H1 (cell line): ENCODE results near the gene PKD1L1. TPM values are rescaled to one million over a fixed set of nuclear protein-coding genes. Genes with fewer than 3 reads are reported as not detected.

ENCODE experiments used
- CTCF ChIA-PET: fragments of 300-600 bp; sonication (Branson Sonifier 250); formaldehyde crosslinking; loops from one replicate; lab custom pipeline; 2021; ENCODE audit not compliant: partially characterized antibody; lab: Charles Lee
- POLR2A ChIA-PET: fragments of 300-600 bp; sonication (Branson Sonifier 250); formaldehyde crosslinking; loops from one replicate; lab custom pipeline; 2021; ENCODE audit warnings: inconsistent platforms; ENCODE audit not compliant: partially characterized antibody; lab: Charles Lee
- DNase-seq, 2 experiments: peaks; one replicate each; pipeline versions ENCODE4 v3.0.0 to v3.0.0-alpha.2; 2010 to 2022; ENCODE audit warnings: low spot score in 2 of 2, low read depth in 1 of 2, mixed read lengths in 1 of 2
- FAIRE-seq: peaks from 2 replicates; lab custom pipeline; 2011; peaks lifted over from hg19 to GRCh38; lab: Jason Lieb, UNC
- H2AFZ ChIP-seq: 2 replicates; pipeline ENCODE4 v1.8.1; 2012; ENCODE audit warnings: low read length, inconsistent platforms
- H2AK5ac ChIP-seq: 2 replicates; pipeline ENCODE4 v1.6.1; 2013; ENCODE audit warnings: low read depth, low read length
- H2BK120ac ChIP-seq: replicated peaks from 2 replicates; pipeline ENCODE3; 2013; ENCODE audit warnings: low read depth, low read length, inconsistent platforms
- H2BK12ac ChIP-seq: 2 replicates; pipeline ENCODE4 v1.6.1; 2013; ENCODE audit warnings: low read depth, low read length
- H2BK15ac ChIP-seq: 2 replicates; pipeline ENCODE4 v1.6.1; 2013; ENCODE audit warnings: low read length
- H2BK20ac ChIP-seq: 2 replicates; pipeline ENCODE4 v1.6.1; 2013; ENCODE audit warnings: low read length
- H2BK5ac ChIP-seq: 2 replicates; pipeline ENCODE4 v1.6.1; 2013; ENCODE audit warnings: low read depth, low read length
- H3K14ac ChIP-seq: 2 replicates; pipeline ENCODE4 v1.6.1; 2013; ENCODE audit warnings: inconsistent platforms; ENCODE audit not compliant: insufficient read length
- H3K18ac ChIP-seq: 2 replicates; pipeline ENCODE4 v1.6.1; 2013; ENCODE audit warnings: low read length; ENCODE audit errors: extremely low read depth
- H3K23ac ChIP-seq: 2 replicates; pipeline ENCODE4 v1.6.1; 2013; ENCODE audit warnings: inconsistent platforms; ENCODE audit not compliant: insufficient read length
- H3K23me2 ChIP-seq: 2 replicates; pipeline ENCODE4 v1.6.1; 2013; ENCODE audit warnings: low read depth, low read length
- H3K27ac ChIP-seq: 2 replicates; pipeline ENCODE4 v1.6.1; 2011; ENCODE audit warnings: low read depth, low read length, inconsistent platforms
- H3K27me3 ChIP-seq, 4 experiments: replicated peaks in 1 of 4; 1 replicate in 1 of 4; 2 replicates in 3 of 4; pipeline versions ENCODE4 v1.6.1 to v1.8.1; 2011 to 2013; ENCODE audit warnings: low read length in 3 of 4, mild to moderate bottlenecking in 3 of 4, inconsistent platforms in 2 of 4, mixed read lengths in 2 of 4, moderate library complexity in 1 of 4; ENCODE audit not compliant: control insufficient read depth in 3 of 4, insufficient read depth in 3 of 4; ENCODE audit errors: extremely low read depth in 1 of 4
- H3K36me3 ChIP-seq, 4 experiments: 2 replicates each; pipeline versions ENCODE4 v1.6.1 to v1.8.1; 2011 to 2013; ENCODE audit warnings: mild to moderate bottlenecking in 4 of 4, low read length in 3 of 4, moderate library complexity in 2 of 4, control low read depth in 1 of 4, inconsistent platforms in 1 of 4; ENCODE audit not compliant: insufficient read depth in 4 of 4, control insufficient read depth in 2 of 4
- H3K4ac ChIP-seq: replicated peaks from 2 replicates; pipeline ENCODE3; 2013; ENCODE audit warnings: low read length, low read depth, mixed read lengths, inconsistent platforms; ENCODE audit not compliant: insufficient read length
- H3K4me1 ChIP-seq, 4 experiments: replicated peaks in 1 of 4; 1 replicate in 1 of 4; 2 replicates in 3 of 4; pipeline versions ENCODE4 v1.6.1 to v1.8.1; 2011 to 2013; ENCODE audit warnings: low read length in 3 of 4, inconsistent platforms in 2 of 4, mixed read lengths in 1 of 4; ENCODE audit not compliant: insufficient read depth in 4 of 4, control insufficient read depth in 3 of 4
- H3K4me2 ChIP-seq, 2 experiments: 2 replicates each; pipeline versions ENCODE4 v1.6.1 to v1.8.1; 2011 to 2013; ENCODE audit warnings: low read depth in 2 of 2, low read length in 2 of 2, control low read depth in 1 of 2, inconsistent platforms in 1 of 2, mild to moderate bottlenecking in 1 of 2; ENCODE audit not compliant: insufficient read depth in 1 of 2
- H3K4me3 ChIP-seq, 4 experiments: fragments of 200-600, 300-600 bp in 1 of 4; sonication (generic), shearing (Covaris generic), sonication (Bioruptor Twin) in 1 of 4; 2 replicates each; pipeline versions ENCODE4 v1.5.1 to v1.8.1; 2011 to 2016; ENCODE audit warnings: low read length in 4 of 4, low read depth in 3 of 4, control low read depth in 2 of 4, inconsistent platforms in 2 of 4, mild to moderate bottlenecking in 2 of 4, mixed read lengths in 1 of 4, moderate library complexity in 1 of 4; ENCODE audit not compliant: insufficient read depth in 2 of 4; ENCODE audit errors: extremely low read depth in 1 of 4
- H3K56ac ChIP-seq: replicated peaks from 2 replicates; pipeline ENCODE3; 2013; ENCODE audit warnings: low read depth, mild to moderate bottlenecking, mixed read lengths, low read length, inconsistent platforms; ENCODE audit not compliant: insufficient read length
- H3K79me1 ChIP-seq: 2 replicates; pipeline ENCODE4 v1.6.1; 2013; ENCODE audit warnings: low read depth, low read length, control low read depth
- H3K79me2 ChIP-seq, 2 experiments: 2 replicates each; pipeline versions ENCODE4 v1.6.1 to v1.8.1; 2012 to 2013; ENCODE audit warnings: low read length in 2 of 2, mild to moderate bottlenecking in 2 of 2, inconsistent platforms in 1 of 2; ENCODE audit not compliant: insufficient read depth in 2 of 2, control insufficient read depth in 1 of 2
- H3K9ac ChIP-seq, 4 experiments: replicated peaks in 1 of 4; 1 replicate in 1 of 4; 2 replicates in 3 of 4; pipeline versions ENCODE4 v1.6.1 to v1.8.1; 2011 to 2013; ENCODE audit warnings: low read depth in 3 of 4, low read length in 3 of 4, control low read depth in 2 of 4, mild to moderate bottlenecking in 2 of 4, moderate library complexity in 2 of 4, inconsistent platforms in 1 of 4; ENCODE audit errors: extremely low read depth in 1 of 4
- H3K9me3 ChIP-seq, 2 experiments: 2 replicates each; pipeline versions ENCODE4 v1.6.1 to v1.8.1; 2012 to 2013; ENCODE audit warnings: mild to moderate bottlenecking in 2 of 2, moderate library complexity in 2 of 2, control low read depth in 1 of 2, inconsistent platforms in 1 of 2, low read depth in 1 of 2, low read length in 1 of 2, mixed read lengths in 1 of 2; ENCODE audit not compliant: insufficient read depth in 2 of 2
- H4K20me1 ChIP-seq, 2 experiments: replicated peaks in 1 of 2; 2 replicates each; pipeline versions ENCODE3 to v1.8.1; 2011 to 2013; ENCODE audit warnings: inconsistent platforms in 2 of 2, low read length in 2 of 2, mild to moderate bottlenecking in 1 of 2; ENCODE audit not compliant: insufficient read depth in 2 of 2, control insufficient read depth in 1 of 2
- H4K5ac ChIP-seq: 2 replicates; pipeline ENCODE4 v1.6.1; 2013; ENCODE audit warnings: low read length, low read depth, mixed read lengths, inconsistent platforms; ENCODE audit not compliant: insufficient read length
- H4K8ac ChIP-seq: 2 replicates; pipeline ENCODE4 v1.8.0; 2013; ENCODE audit warnings: mild to moderate bottlenecking, moderate library complexity, low read length, inconsistent platforms; ENCODE audit not compliant: insufficient read depth; ENCODE audit errors: extremely low read depth
- H4K91ac ChIP-seq: replicated peaks from 2 replicates; pipeline ENCODE3; 2013; ENCODE audit warnings: low read length, mixed read lengths, inconsistent platforms; ENCODE audit not compliant: insufficient read length
- CEBPB ChIP-seq: IDR thresholded peaks from 2 replicates; pipeline ENCODE4 v1.6.1; 2012; ENCODE audit warnings: low read depth, low read length
- CHD2 ChIP-seq: IDR thresholded peaks from 2 replicates; pipeline ENCODE4 v1.6.1; 2012; ENCODE audit warnings: low read length, improper control_type of control experiment
- EZH2 ChIP-seq: fragments of 200-600 bp; sonication (generic); IDR thresholded peaks from 2 replicates; pipeline ENCODE4 v1.7.1; 2012; ENCODE audit warnings: low read depth, mild to moderate bottlenecking, moderate library complexity, low read length, inconsistent platforms; ENCODE audit not compliant: severe bottlenecking
- GTF2F1 ChIP-seq: IDR thresholded peaks from 2 replicates; pipeline ENCODE4 v1.6.1; 2012; ENCODE audit warnings: low read depth, low read length, improper control_type of control experiment, borderline replicate concordance
- NANOG ChIP-seq: IDR thresholded peaks from 2 replicates; pipeline ENCODE4 v1.6.1; 2011; ENCODE audit warnings: low read length, low read depth, mild to moderate bottlenecking, inconsistent platforms; ENCODE audit not compliant: insufficient read depth, poor library complexity, severe bottlenecking
- POU5F1 ChIP-seq: IDR thresholded peaks from 2 replicates; pipeline ENCODE4 v1.6.1; 2011; ENCODE audit warnings: low read depth, mild to moderate bottlenecking, low read length, moderate library complexity
- SIX5 ChIP-seq: IDR thresholded peaks from 2 replicates; pipeline ENCODE4 v1.6.1; 2011; ENCODE audit warnings: mild to moderate bottlenecking, low read depth, low read length
- YY1 ChIP-seq: IDR thresholded peaks from 2 replicates; pipeline ENCODE4 v1.6.1; 2011; ENCODE audit warnings: low read depth, mild to moderate bottlenecking, low read length
- WGBS, 2 experiments: shearing (Covaris generic) in 1 of 2; methylation state at CpG; one replicate each; pipeline versions ENCODE4 v1.1.6 to v1.1.7; 2013 to 2015; ENCODE audit warnings: low lambda C conversion rate in 2 of 2, mixed read lengths in 2 of 2, inconsistent platforms in 1 of 2, low coverage in 1 of 2, missing lambda C conversion rate in 1 of 2; ENCODE audit not compliant: insufficient replicate concordance in 2 of 2, insufficient coverage in 1 of 2, insufficient read length in 1 of 2; ENCODE audit errors: extremely low coverage in 1 of 2, missing lambda C conversion rate in 1 of 2; 5-methylcytosine and 5-hydroxymethylcytosine counted together
- polyA plus RNA-seq, 7 experiments: library from polyadenylated mRNA; depleted of rRNA in 3 of 7; stranded (reverse) in 5 of 7; unstranded in 2 of 7; fragments of >200 nt in 5 of 7; fragments of 200-250 nt in 2 of 7; gene quantifications; 1 replicate in 5 of 7; 2 replicates in 1 of 7; 4 replicates in 1 of 7; pipeline versions ENCODE4 v1.2.1 to v1.2.3, GENCODE V29; 2011 to 2013; ENCODE audit warnings: missing spikeins in 2 of 7, mixed read lengths in 2 of 7
- total RNA-seq: library from RNA; stranded (reverse); fragmentation: NEBNext Ultra II Directional; extraction: Animal tissue kit (Norgen Biotek cat#: 25700); gene quantifications from 2 replicates; pipeline ENCODE4 v1.2.1, GENCODE V29; 2021
- TF ChIP-seq, protein P1 (sequence below): IDR thresholded peaks from 2 replicates; pipeline ENCODE4 v1.6.1; 2011; ENCODE audit warnings: low read length, improper control_type of control experiment

PKD1L1 gene
- total and polyA plus RNA-seq, 2 of the 8 experiments (the other 6 are each of a cell fraction or from before 2014, with no cell fraction given) = 0.22 to 0.35 TPM

GRCh38 chr7:47943676-47944474, 4.4 kb downstream of the PKD1L1 start:
- no peak overlapping the region for H3K4me2 ChIP-seq
- no peaks in the 10 kb centered on the region for H3K79me2 ChIP-seq
- no peak overlapping the region for H2BK15ac ChIP-seq
- H3K4me1 ChIP-seq = peaks cover 0 to 9% (median 5%) of the 10 kb centered on the region in 4 experiments; a peak in 6 of 7 replicates
- no peak overlapping the region for H3K56ac ChIP-seq
- H2AK5ac ChIP-seq = no peak overlapping the region
- H3K4ac ChIP-seq = no peak overlapping the region
- no peak overlapping the region for H2AFZ ChIP-seq
- H4K5ac ChIP-seq = no peak overlapping the region
- no peak for DNase-seq
- H3K27ac ChIP-seq = no peak overlapping the region
- TF ChIP-seq POU5F1 (no peak), GTF2F1 (no peak), CHD2 (no peak), EZH2 (no peak), YY1 (no peak), NANOG (no peak), CEBPB (no peak), SIX5 (no peak)
- TF ChIP-seq, protein P1, sequence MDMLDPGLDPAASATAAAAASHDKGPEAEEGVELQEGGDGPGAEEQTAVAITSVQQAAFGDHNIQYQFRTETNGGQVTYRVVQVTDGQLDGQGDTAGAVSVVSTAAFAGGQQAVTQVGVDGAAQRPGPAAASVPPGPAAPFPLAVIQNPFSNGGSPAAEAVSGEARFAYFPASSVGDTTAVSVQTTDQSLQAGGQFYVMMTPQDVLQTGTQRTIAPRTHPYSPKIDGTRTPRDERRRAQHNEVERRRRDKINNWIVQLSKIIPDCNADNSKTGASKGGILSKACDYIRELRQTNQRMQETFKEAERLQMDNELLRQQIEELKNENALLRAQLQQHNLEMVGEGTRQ = no peak
- TF ChIP-seq, all 59 proteins: peak for 0
- Histone ChIP-seq H2BK20ac (no peak overlapping the region), H3K23me2 (peaks cover 5% of the 10 kb centered on the region; the same call in 1 of the 2 replicates), H2BK120ac (no peak overlapping the region), H2BK5ac (no peak overlapping the region), H3K9ac (no peak overlapping the region), H3K18ac (no peak overlapping the region), H4K8ac (no peak overlapping the region), H3K27me3 (no peaks in the 10 kb centered on the region), H4K91ac (no peak overlapping the region), H3K4me3 (no peak overlapping the region), H3K14ac (no peak overlapping the region), H3K23ac (no peak overlapping the region), H4K20me1 (peaks cover 0 to 3% of the 10 kb centered on the region in 2 experiments), H3K36me3 (no peaks in the 10 kb centered on the region), H2BK12ac (no peak overlapping the region; the same call in 1 of the 2 replicates), H3K79me1 (no peaks in the 10 kb centered on the region), H3K9me3 (no peaks in the 10 kb centered on the region)
- no peak for FAIRE-seq
- POLR2A ChIA-PET = interaction anchor here (1.5 kb wide), 1 partner anchor 166 kb away, joined by 3 read pairs; no protein-coding TSS in a partner anchor
- CTCF ChIA-PET = interaction anchor here (0.8 to 3.5 kb wide), 38 partner anchors 9 to 678 kb away, joined by 3 to 33 read pairs (median 6); no protein-coding TSS in a partner anchor
- 87% methylated on average over 8 of the region's 8 CpGs; no CpG with 5 or more reads in 1 of the 2 experiments for WGBS, 2 experiments
